LHCN-M2 (cell line): ENCODE data around the gene ETFBKMT. TPM values are rescaled to one million over a fixed set of nuclear protein-coding genes. Genes with fewer than 3 reads are reported as not detected.
"Not testable (repeated sequence)": the region's sequence is repeated elsewhere in the genome, so short reads cannot be mapped to it uniquely, and the experiment has no call there.

ENCODE experiments used
- DNase-seq: peaks from one replicate; pipeline ENCODE4 v3.0.0-alpha.2; 2012; ENCODE audit warnings: low read depth
- total RNA-seq: library from RNA; depleted of rRNA; stranded (reverse); fragments of >200 nt; gene quantifications from 2 replicates; pipeline ENCODE4 v1.2.3, GENCODE V29; 2014; rRNA removed

The ETFBKMT gene
- total RNA-seq, 1 experiment from 2014 or later, result 3.1 TPM

- DNase-seq, result not testable (repeated sequence)
Observed at GRCh38 chr12:31718542-31719198, 59.2 kb downstream of the ETFBKMT start.

DNA sequence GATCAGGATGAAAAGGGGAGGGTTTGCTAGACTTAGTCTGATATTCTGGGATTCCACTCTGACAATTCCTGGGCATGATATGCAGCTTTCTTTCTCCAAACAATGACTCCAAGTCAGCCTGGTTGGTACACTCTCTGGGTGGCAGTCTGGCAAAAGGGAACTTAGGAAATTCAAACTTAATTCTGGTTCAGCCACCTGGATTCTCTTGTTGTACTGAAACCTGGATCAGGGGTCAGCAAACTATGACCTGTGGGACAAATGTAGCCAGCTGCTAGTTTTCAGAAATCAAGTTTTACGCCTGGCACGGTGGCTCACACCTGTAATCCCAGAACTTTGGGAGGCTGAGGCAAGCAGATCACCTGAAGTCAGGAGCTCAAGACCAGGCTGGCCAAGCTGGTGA, 63.1 kb downstream of the ETFBKMT start:
- DNase-seq, result no peak

Other genes with a start within 250 kb of the ETFBKMT start
- 7.0 and 9.0 TPM in 2 replicates for gene DENND5B, start 68.6 kb upstream of the ETFBKMT start, total RNA-seq
- 9.8 and 14.3 TPM in 2 replicates for gene AMN1, start 69.3 kb downstream of the ETFBKMT start, total RNA-seq